HL-60 (cell line): ENCODE measurements around the gene CCDC146.
"Not testable (repeated sequence)": the region's sequence is repeated elsewhere in the genome, so short reads cannot be mapped to it uniquely, and the experiment has no call there.

ENCODE experiments used
- DNase-seq, 2 experiments: peaks; one replicate each; pipeline ENCODE4 v3.0.0-alpha.2; 2010 to 2020; ENCODE audit warnings: low read depth in 1 of 2, low spot score in 1 of 2
- H3K27ac ChIP-seq: fragments of 250-450 bp; sonication (Bioruptor Pico); replicated peaks from 2 replicates; pipeline ENCODE4 v1.5.1; 2020; ENCODE audit warnings: mild to moderate bottlenecking, moderate library complexity
- H3K27me3 ChIP-seq: fragments of 250-450 bp; sonication (Bioruptor Pico); 2 replicates; pipeline ENCODE4 v1.5.1; 2021; ENCODE audit warnings: mild to moderate bottlenecking, moderate library complexity; ENCODE audit not compliant: insufficient read depth, poor library complexity, severe bottlenecking
- H3K4me3 ChIP-seq: replicated peaks from 2 replicates; pipeline ENCODE4 v1.5.1; 2011; ENCODE audit warnings: mild to moderate bottlenecking, control low read depth, low read length; ENCODE audit not compliant: insufficient read depth
- SPI1 ChIP-seq: IDR thresholded peaks from 2 replicates; pipeline ENCODE4 v1.6.1; 2012; ENCODE audit warnings: low read depth, mild to moderate bottlenecking, borderline replicate concordance

The CCDC146 gene

DNA sequence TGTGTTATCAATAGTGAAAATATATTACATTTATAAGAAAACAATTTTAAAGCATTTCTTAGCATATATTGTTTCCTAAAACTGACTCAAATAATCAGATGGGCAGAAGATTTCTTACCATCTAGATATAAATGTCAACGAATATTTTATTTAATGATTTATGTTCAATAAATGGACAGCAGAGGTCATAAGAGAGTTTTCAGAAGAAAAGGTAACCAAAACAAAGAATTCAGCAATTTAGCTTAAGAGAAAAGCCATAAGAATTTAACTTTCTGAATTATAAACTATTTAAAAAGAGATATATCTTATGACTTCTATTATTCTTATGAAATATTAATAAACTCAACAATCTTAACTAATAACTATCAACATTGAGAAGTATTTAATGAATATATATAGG is 3.1 kb downstream of the CCDC146 start:
- H3K27ac ChIP-seq, DNase-seq, H3K27me3 ChIP-seq, H3K4me3 ChIP-seq: not testable (repeated sequence)

DNA sequence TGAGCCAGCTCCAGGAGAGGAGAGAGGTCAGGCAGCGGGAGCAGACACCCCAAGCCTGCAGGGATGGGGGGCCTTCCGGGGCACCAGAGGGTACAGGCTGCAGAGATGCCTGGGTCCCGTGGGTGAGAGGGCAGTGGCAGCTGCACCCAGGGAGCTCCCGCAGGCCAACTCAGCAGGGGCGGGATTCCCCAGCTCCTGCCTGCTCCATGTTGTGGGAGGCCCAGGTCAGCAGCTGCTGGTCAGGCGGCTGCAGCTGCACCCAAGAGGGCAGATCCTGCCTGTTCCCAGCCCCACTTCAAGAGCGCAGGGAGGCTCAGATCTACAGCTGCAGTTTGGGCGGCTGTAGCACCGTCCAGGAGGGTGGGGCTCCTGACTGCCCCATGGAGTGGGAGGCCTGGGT is 4.6 kb downstream of the CCDC146 start:
- not testable (repeated sequence) for H3K27ac ChIP-seq, DNase-seq, H3K27me3 ChIP-seq, H3K4me3 ChIP-seq

DNA sequence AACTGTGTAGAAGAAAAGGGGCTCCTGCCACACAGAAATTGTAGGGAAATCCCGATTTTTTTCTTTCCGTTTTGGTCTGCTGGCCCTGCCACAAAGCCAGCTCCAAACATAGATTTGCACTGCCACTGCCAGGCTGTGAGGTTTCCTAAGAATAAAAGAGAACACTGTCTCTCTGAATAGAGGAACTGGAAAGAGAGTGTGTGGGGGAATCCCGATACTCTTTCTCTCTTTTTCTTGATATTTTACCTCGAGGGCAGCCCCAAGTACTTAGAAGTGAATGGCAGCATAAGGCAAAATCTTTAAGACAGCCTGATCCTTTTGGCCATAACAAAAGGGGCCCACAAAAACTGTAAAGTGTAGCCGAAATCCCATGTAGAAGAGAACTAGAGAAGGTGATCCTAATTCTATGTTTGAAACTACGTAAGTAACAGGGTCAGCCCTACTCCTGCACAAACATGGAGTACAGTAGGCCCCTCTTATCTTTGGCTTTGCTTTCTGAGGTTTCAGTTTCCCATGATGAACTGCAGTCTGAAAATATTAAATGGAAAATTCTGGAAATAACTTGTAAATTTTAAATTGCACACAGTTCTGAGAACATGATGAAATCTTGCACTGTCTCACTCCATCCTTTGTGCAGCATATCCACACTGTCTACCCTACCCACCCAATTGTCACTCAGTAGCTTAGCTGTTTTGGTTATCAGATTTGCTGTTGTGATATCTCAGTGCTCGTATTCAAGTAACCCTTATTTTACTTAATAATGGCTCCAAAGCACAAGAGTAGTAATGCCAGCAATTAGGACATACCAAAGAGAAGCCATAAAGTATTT is 6.4 kb downstream of the CCDC146 start:
- peak overlapping the region; percentile 66 for H3K27ac ChIP-seq
- TF ChIP-seq SPI1, result peak; percentile 89
- DNase-seq, result peak in 1 of 2 experiments; percentile 49
- H3K4me3 ChIP-seq, H3K27me3 ChIP-seq: not testable (repeated sequence)

DNA sequence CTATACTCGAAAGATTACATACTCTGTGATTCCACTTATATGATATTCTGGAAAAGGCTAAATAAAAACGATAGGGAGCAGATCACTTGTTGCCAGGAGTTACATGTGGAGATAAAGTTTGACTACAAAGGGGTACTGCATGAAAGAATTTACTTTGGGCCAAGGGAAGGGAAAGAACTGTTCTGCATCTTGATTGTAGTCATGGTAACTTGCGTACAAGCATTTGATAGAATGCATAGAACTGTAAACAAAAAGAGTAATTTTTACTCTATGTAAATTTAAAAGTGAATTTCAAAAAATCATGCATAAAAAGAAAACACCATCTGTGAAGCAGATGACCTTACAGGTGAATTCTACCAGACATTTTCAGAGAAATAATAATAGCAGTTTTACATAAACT is 9.4 kb downstream of the CCDC146 start:
- not testable (repeated sequence) for DNase-seq

DNA sequence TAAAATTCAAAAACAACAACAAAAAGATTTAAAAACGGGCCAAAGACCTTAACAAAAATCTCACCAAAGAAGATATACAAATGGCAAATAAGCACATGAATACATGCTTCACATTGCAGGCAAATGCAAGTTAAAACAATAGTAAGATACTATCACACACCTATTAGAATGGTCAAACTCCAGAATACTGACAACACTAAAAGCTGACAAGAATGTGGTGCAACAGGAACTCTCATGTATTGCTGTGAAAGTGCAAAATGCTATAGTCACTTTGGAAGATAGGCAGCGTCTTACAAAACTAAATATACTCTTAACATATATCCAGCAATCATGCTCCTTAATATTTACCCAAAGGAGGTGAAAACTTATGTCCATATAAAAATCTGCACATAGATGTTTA is 16.3 kb downstream of the CCDC146 start:
- not testable (repeated sequence) for DNase-seq, H3K27ac ChIP-seq, H3K4me3 ChIP-seq, H3K27me3 ChIP-seq

More for the DNA sequence above, 9.4 kb downstream of the CCDC146 start:
- H3K4me3 ChIP-seq, H3K27me3 ChIP-seq, H3K27ac ChIP-seq: not testable (repeated sequence)

DNA sequence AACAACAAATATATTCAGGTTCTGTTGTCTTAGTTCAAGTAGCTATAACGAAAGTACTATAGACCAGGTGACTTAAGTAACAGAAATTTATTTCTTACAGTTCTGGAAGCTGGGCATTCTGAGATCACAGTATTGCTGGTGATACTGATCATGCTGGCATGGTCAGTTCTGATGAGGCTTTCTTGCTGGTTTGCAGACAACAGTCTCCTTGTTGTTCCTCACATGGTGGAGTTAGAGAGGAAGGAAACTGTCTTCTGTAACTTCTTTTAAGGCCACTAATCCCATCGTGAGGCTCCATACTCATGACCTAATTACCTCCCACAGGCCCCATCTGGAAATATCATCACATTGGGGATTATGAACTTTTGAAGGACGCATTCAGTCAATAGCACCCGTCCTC is 17.9 kb downstream of the CCDC146 start:
- H3K27me3 ChIP-seq, DNase-seq, H3K27ac ChIP-seq, H3K4me3 ChIP-seq: not testable (repeated sequence)

- peak in 1 of 2 experiments; percentile 23 for DNase-seq
- not testable (repeated sequence) for H3K27ac ChIP-seq
Observed at GRCh38 chr7:77152232-77152631, 29.8 kb downstream of the CCDC146 start.

DNA sequence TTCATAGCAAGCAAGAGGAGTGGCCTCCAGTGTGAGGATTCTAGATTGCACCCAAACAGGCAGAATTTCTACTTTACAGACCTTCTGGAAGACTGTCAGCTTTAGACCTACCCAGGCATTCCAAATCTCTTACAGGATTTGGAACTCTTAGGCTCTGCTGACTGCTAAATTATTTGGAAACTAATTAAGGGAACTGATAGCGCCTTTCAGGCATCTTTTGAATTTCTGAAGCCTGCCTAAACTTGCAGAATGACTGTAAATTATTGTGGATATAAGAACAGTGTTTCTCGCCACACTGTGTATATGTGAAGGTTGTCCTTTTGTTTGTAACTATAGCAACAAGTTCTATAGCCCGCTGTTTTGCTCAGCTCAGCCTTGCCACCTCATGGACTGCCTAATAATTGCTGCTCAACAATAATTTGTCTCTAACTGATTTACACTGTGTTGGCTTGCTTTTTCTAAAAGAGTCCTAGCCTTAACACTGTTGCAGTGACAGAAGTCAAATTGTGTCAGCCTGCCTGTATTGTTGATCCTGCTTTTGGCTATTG is 32.6 kb downstream of the CCDC146 start:
- not testable (repeated sequence) for DNase-seq
- H3K27ac ChIP-seq, result 0 out of 2 replicates have a peak overlapping the region, but pooled peaks have one; percentile 37

More at GRCh38 chr7:77152232-77152631, 29.8 kb downstream of the CCDC146 start:
- H3K27me3 ChIP-seq, H3K4me3 ChIP-seq: not testable (repeated sequence)

GRCh38 chr7:77155601-77156377 is 33.4 kb downstream of the CCDC146 start:
- H3K4me3 ChIP-seq, H3K27ac ChIP-seq, DNase-seq, H3K27me3 ChIP-seq: not testable (repeated sequence)

More for the DNA sequence above, 32.6 kb downstream of the CCDC146 start:
- H3K27me3 ChIP-seq, H3K4me3 ChIP-seq: not testable (repeated sequence)

DNA sequence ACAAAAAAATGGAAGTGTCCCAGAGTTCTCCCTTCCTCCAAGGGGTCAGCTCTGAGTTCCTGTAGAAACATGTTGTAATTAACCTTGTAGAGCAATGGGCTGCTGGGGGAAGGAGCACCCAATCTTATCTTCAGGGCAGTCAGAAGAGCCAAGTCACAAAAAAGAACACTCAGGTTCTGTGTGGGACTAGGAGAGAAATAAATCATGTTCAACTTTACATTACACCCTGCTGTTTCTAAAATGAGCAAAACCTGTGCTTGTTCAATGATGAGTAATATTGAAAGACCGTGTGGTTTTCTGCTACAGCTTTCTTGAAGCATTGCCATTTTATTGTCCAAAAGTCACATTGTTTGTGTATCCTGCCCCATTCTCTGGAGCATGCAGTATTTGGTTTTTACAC is 34.6 kb downstream of the CCDC146 start:
- not testable (repeated sequence) for H3K27ac ChIP-seq, H3K4me3 ChIP-seq, H3K27me3 ChIP-seq, DNase-seq
